D721Med (cell line): ENCODE data around the gene ITIH2.
"Not testable (repeated sequence)": the region's sequence is repeated elsewhere in the genome, so short reads cannot be mapped to it uniquely, and the experiment has no call there.

Experiments used
- DNase-seq: peaks from one replicate; pipeline ENCODE4 v3.0.0; 2011; ENCODE audit warnings: low spot score; ENCODE audit not compliant: insufficient read length
- FAIRE-seq: peaks from 2 replicates; lab custom pipeline; 2011; peaks lifted over from hg19 to GRCh38; lab: Jason Lieb, UNC
- TF ChIP-seq, protein P1 (sequence below): IDR thresholded peaks from 2 replicates; pipeline ENCODE4 v1.5.1; 2012; ENCODE audit warnings: mild to moderate bottlenecking, control low read depth; ENCODE audit not compliant: insufficient read depth; ENCODE audit errors: missing control alignments

Gene ITIH2

DNA sequence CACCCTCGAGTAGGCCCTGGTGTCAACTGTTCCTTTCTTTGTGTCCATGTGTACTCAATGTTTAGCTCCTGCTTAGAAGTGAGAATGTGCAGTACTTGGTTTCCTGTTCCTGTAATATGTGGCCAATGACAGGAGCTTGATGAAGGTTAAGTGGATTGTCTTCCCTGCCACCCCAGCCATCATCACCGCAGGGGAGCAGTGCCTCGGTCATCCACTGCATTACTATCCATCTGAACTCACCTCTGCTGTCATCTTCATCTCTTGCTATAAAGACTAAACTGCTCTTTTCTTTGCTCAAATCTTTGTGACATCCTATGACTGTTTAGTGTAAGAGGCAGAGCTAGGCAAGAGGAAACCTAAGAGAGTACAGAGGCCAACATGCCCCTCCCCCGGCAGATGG lies 15.6 kb downstream of the ITIH2 start:
- FAIRE-seq: no peak
- no peak for DNase-seq
- TF ChIP-seq, protein P1, sequence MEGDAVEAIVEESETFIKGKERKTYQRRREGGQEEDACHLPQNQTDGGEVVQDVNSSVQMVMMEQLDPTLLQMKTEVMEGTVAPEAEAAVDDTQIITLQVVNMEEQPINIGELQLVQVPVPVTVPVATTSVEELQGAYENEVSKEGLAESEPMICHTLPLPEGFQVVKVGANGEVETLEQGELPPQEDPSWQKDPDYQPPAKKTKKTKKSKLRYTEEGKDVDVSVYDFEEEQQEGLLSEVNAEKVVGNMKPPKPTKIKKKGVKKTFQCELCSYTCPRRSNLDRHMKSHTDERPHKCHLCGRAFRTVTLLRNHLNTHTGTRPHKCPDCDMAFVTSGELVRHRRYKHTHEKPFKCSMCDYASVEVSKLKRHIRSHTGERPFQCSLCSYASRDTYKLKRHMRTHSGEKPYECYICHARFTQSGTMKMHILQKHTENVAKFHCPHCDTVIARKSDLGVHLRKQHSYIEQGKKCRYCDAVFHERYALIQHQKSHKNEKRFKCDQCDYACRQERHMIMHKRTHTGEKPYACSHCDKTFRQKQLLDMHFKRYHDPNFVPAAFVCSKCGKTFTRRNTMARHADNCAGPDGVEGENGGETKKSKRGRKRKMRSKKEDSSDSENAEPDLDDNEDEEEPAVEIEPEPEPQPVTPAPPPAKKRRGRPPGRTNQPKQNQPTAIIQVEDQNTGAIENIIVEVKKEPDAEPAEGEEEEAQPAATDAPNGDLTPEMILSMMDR: no peak

DNA sequence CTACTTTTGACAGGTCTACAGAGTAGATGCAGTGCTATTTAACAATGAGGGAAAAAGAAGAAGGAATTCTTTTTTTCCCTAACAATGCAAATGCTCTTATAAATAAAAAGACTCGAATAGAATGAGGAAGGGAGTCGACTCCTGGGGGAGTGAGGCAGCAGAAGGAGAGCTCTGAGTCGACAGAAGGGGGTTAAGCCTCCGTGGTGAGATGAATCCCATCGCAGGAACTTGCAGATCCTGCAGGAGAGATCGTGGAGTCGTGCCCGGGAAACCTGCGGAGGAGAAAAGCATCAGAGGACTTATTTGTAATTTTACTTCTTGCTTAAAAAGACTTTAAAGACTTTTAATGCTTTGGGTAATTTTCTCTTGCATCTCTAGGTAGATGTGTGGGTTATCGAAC lies 17.4 kb downstream of the ITIH2 start:
- TF ChIP-seq, protein P1: no peak
- FAIRE-seq (no peak), DNase-seq (no peak)

DNA sequence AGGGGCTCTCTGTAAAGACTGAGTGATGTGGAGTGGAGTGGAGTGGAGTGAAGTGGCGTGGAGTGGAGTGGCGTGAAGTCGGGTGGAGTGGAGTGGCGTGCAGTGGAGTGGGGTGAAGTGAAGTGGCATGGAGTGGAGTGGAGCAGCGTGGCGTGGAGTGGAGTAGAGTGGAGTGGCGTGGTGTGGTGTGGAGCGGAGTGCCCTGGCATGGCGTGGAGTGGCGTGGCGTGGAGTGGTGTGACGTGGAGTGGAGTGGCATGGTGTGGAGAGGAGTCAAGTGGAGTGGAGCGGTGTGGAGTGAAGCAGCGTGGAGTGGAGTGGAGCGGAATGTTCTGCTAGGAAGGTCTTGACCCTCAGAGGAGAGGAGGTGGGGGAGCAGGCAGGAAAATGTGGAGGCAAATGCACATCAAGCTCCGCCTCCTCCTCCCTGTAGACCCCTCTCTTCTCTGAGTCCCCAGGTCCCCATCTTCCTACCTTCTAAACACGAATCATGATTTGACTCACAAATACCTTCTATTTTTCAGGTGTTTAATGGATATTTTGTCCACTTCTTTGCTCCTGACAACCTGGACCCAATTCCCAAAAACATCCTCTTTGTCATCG lies 19.9 kb downstream of the ITIH2 start:
- TF ChIP-seq, protein P1: no peak
- DNase-seq (no peak), FAIRE-seq (no peak)

DNA sequence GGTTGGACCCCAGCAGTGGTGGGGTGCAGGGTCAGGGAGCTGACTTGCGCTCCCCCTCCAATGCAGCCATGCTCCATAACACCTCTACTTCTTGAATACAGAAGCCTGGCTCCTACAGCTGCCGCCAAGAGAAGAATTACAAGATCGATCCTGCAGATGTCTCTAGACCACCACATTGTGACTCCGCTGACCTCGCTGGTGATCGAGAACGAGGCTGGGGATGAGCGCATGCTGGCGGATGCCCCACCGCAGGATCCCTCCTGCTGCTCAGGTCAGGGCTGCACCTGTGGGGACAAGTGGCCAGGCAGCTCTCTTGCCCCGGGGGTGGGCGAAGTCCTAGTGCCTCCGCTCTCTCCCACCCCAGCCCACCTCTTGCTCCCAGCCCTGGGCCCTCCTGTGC lies 31.7 kb downstream of the ITIH2 start:
- no peak for DNase-seq
- TF ChIP-seq, protein P1: no peak
- no peak for FAIRE-seq

DNA sequence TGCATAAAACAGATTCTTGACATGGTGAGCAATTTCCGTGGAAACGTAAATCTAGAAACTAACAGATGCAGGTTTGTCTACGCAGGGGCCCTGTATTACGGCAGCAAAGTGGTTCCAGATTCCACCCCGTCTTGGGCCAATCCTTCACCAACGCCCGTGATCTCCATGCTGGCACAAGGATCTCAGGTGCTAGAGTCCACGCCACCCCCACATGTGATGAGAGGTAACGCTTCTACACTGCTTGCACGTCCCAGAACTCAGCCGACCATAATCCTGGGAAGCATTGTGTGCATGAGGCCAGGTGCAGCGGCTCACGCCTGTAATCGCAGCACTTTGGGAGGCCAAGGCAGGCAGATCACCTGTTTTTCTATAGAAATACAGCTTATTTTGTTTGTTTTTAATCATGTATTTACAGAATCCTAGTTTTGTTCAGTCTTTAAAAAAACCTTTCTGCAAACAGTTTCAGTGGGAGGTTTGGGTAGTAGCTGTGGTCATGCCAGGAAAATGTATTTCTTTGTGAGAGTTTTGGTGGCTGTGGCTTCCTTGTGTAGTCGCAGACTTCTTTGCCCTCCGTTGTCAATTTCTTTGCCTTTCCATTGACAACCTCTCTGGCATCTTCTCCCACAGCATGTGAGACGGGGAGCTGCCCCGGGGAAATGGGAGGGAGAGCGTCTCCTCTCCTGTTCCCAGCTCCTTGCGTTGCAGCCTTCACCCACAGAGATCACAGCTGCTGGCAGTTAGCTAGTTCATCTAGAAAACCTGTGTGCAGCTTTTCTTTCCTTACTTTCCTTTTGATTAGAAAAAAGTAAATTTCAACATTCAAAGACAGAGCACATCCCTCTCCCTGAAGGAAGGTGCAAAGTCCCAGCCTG lies 35.7 kb downstream of the ITIH2 start:
- no peak for DNase-seq
- TF ChIP-seq, protein P1: no peak
- FAIRE-seq: no peak

DNA sequence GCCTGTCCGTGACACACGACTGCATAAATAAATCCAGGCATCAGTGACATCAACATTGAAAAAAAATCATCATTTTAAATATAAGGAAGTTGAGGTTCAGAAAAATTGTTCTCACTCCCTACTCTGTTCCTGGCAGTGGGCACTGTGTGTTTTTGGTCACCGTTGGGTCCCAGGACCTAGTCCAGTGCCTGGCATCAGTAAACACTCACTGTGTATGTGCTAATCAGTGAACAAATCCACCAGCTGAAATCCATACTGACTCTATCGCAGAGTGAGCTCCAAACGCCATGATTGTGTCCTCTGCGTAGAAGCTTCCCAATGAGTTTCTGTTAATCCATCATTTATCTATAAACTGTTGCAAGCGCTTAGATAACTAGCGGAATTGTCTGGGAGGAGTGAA lies 41.2 kb downstream of the ITIH2 start:
- no peak for DNase-seq
- FAIRE-seq: no peak
- TF ChIP-seq, protein P1: no peak

DNA sequence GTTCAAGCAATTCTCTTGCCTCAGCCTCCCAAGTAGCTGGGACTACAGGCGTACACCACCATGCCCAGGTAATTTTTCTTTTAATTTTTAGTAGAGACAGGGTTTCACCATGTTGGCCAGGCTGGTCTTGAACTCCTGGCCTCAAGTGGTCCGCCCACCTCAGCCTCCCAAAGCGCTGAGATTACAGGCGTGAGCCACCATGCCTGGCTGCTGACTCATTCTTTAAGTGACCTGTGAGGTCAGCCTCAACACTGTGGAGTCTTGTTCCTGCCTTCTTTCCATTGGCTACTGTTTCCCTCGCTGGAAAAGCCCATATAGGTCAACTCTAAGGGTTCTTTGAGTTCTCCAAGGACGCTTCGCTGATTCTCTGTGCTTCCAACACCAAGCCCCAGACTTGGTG lies 45.5 kb downstream of the ITIH2 start:
- FAIRE-seq, DNase-seq: not testable (repeated sequence)
